IMR-90 (cell line): ENCODE data around the gene DPF3. TPM values are rescaled to one million over a fixed set of nuclear protein-coding genes. Genes with fewer than 3 reads are reported as not detected.

Source experiments
- ATAC-seq: fragments of 200-7000 bp; cut with Tn5 transposase; 2 replicates; pipeline ENCODE4 v1.9.1; 2020; ENCODE audit warnings: low read depth, mild to moderate bottlenecking, moderate library complexity
- BruUV-seq: library from RNA; stranded (reverse); fragments of 400-500 nt; replicated peaks from 2 replicates; lab custom pipeline; 2021; lab: Mats Ljungman, UMichigan
- CTCF ChIA-PET: fragments of 300-600 bp; formaldehyde crosslinking; extraction: SDS; loops from one replicate; lab custom pipeline; 2021; ENCODE audit warnings: antibody characterized with exemption; lab: Yijun Ruan, JAX
- POLR2A ChIA-PET: fragments of 300-600 bp; sonication (Branson Sonifier 250); formaldehyde crosslinking; loops from one replicate; lab custom pipeline; 2022; ENCODE audit warnings: antibody characterized with exemption; ENCODE audit not compliant: unreplicated experiment; lab: Charles Lee
- DNase-seq: peaks from one replicate; pipeline ENCODE4 v3.0.0; 2013
- H2AFZ ChIP-seq: replicated peaks from 2 replicates; pipeline ENCODE3; 2013; ENCODE audit warnings: low read length, mild to moderate bottlenecking; ENCODE audit not compliant: poor library complexity
- H2AK5ac ChIP-seq: 2 replicates; pipeline ENCODE4 v1.6.1; 2013; ENCODE audit warnings: low read depth, low read length, inconsistent platforms
- H2AK9ac ChIP-seq: replicated peaks from 2 replicates; pipeline ENCODE3; 2013; ENCODE audit warnings: mild to moderate bottlenecking, low read depth, low read length, moderate library complexity; ENCODE audit not compliant: poor library complexity
- H2BK120ac ChIP-seq: 2 replicates; pipeline ENCODE4 v1.6.1; 2013; ENCODE audit warnings: low read depth, low read length, inconsistent platforms
- H2BK15ac ChIP-seq: 3 replicates; pipeline ENCODE4 v1.6.1; 2013; ENCODE audit warnings: low read depth, low read length, inconsistent platforms
- H2BK20ac ChIP-seq: 2 replicates; pipeline ENCODE4 v1.6.1; 2013; ENCODE audit warnings: low read depth, mild to moderate bottlenecking, inconsistent platforms, low read length, moderate library complexity
- H2BK5ac ChIP-seq: 2 replicates; pipeline ENCODE4 v1.6.1; 2013; ENCODE audit warnings: mild to moderate bottlenecking, low read depth, low read length, inconsistent platforms; ENCODE audit not compliant: poor library complexity, severe bottlenecking
- H3K14ac ChIP-seq: replicated peaks from 2 replicates; pipeline ENCODE4 v1.6.1; 2013; ENCODE audit warnings: low read depth, low read length, inconsistent platforms
- H3K18ac ChIP-seq: 2 replicates; pipeline ENCODE4 v1.6.1; 2013; ENCODE audit warnings: low read depth, low read length, control low read depth
- H3K23ac ChIP-seq: 2 replicates; pipeline ENCODE4 v1.6.1; 2013; ENCODE audit warnings: low read depth, low read length, inconsistent platforms
- H3K27ac ChIP-seq: 2 replicates; pipeline ENCODE4 v1.5.1; 2013; ENCODE audit warnings: mild to moderate bottlenecking, control low read depth, low read length; ENCODE audit not compliant: insufficient read depth
- H3K27me3 ChIP-seq: 2 replicates; pipeline ENCODE4 v1.6.1; 2013; ENCODE audit warnings: low read length; ENCODE audit not compliant: control insufficient read depth, insufficient read depth
- H3K36me3 ChIP-seq: 2 replicates; pipeline ENCODE4 v1.6.1; 2013; ENCODE audit warnings: low read length, mixed read lengths; ENCODE audit not compliant: control insufficient read depth, insufficient read depth
- H3K4ac ChIP-seq: 2 replicates; pipeline ENCODE4 v1.6.1; 2013; ENCODE audit warnings: low read depth, low read length, inconsistent platforms
- H3K4me1 ChIP-seq: 2 replicates; pipeline ENCODE4 v1.6.1; 2013; ENCODE audit warnings: low read length, mixed read lengths; ENCODE audit not compliant: control insufficient read depth, insufficient read depth
- H3K4me2 ChIP-seq: 2 replicates; pipeline ENCODE4 v1.6.1; 2013; ENCODE audit warnings: low read depth, mild to moderate bottlenecking, control low read depth, low read length, moderate library complexity
- H3K4me3 ChIP-seq: 2 replicates; pipeline ENCODE4 v1.5.1; 2013; ENCODE audit warnings: low read depth, mild to moderate bottlenecking, control low read depth, low read length, moderate library complexity; ENCODE audit not compliant: insufficient read depth
- H3K56ac ChIP-seq: 2 replicates; pipeline ENCODE4 v1.6.1; 2013; ENCODE audit warnings: low read length, inconsistent platforms; ENCODE audit not compliant: insufficient read depth; ENCODE audit errors: extremely low read depth
- H3K79me1 ChIP-seq, 2 experiments: 2 replicates each; pipeline ENCODE4 v1.6.1; 2013; ENCODE audit warnings: low read length in 2 of 2, inconsistent platforms in 1 of 2, low read depth in 1 of 2
- H3K9ac ChIP-seq: 2 replicates; pipeline ENCODE4 v1.6.1; 2013; ENCODE audit warnings: low read depth, low read length, control low read depth
- H3K9me1 ChIP-seq: 2 replicates; pipeline ENCODE4 v1.6.1; 2013; ENCODE audit warnings: low read length, inconsistent platforms; ENCODE audit not compliant: insufficient read depth
- H3K9me3 ChIP-seq: 2 replicates; pipeline ENCODE4 v1.6.1; 2013; ENCODE audit warnings: low read length; ENCODE audit not compliant: control insufficient read depth, insufficient read depth
- H4K20me1 ChIP-seq: 2 replicates; pipeline ENCODE4 v1.6.1; 2013; ENCODE audit warnings: low read length, inconsistent platforms; ENCODE audit not compliant: insufficient read depth
- H4K5ac ChIP-seq: 2 replicates; pipeline ENCODE4 v1.6.1; 2013; ENCODE audit warnings: mild to moderate bottlenecking, low read depth, low read length, control low read depth
- H4K8ac ChIP-seq, 2 experiments: 2 replicates each; pipeline ENCODE4 v1.6.1; 2013; ENCODE audit warnings: low read depth in 2 of 2, low read length in 2 of 2, control low read depth in 1 of 2, inconsistent platforms in 1 of 2
- H4K91ac ChIP-seq: 2 replicates; pipeline ENCODE4 v1.6.1; 2013; ENCODE audit warnings: low read depth, low read length, inconsistent platforms; ENCODE audit not compliant: insufficient read depth
- CHD1 ChIP-seq: IDR thresholded peaks from 2 replicates; pipeline ENCODE4 v1.6.1; 2012; ENCODE audit warnings: low read depth, low read length, improper control_type of control experiment
- MAFK ChIP-seq: IDR thresholded peaks from 2 replicates; pipeline ENCODE4 v1.6.1; 2012; ENCODE audit warnings: low read depth, low read length, improper control_type of control experiment
- MAZ ChIP-seq: IDR thresholded peaks from 2 replicates; pipeline ENCODE4 v1.6.1; 2012; ENCODE audit warnings: low read depth, mild to moderate bottlenecking, low read length, improper control_type of control experiment, moderate library complexity, borderline replicate concordance
- MXI1 ChIP-seq: IDR thresholded peaks from 2 replicates; pipeline ENCODE4 v1.6.1; 2012; ENCODE audit warnings: low read depth, mild to moderate bottlenecking, low read length, moderate library complexity, borderline replicate concordance
- NFE2L2 ChIP-seq: fragments of 150-350 bp; IDR thresholded peaks from 2 replicates; pipeline ENCODE4 v1.6.1; 2016; ENCODE audit warnings: low read depth, mild to moderate bottlenecking, low read length
- POLR2A ChIP-seq: IDR thresholded peaks from 2 replicates; pipeline ENCODE4 v1.6.1; 2012; ENCODE audit warnings: mild to moderate bottlenecking, low read depth, low read length
- RAD21 ChIP-seq: IDR thresholded peaks from 2 replicates; pipeline ENCODE4 v1.6.1; 2012; ENCODE audit warnings: low read length, improper control_type of control experiment
- SMC3 ChIP-seq: fragments of 150-350 bp; IDR thresholded peaks from 2 replicates; pipeline ENCODE4 v1.6.1; 2016; ENCODE audit warnings: low read depth, mild to moderate bottlenecking, antibody characterized with exemption, low read length, moderate library complexity
- WGBS, 2 experiments: methylation state at CpG; one replicate each; pipeline versions ENCODE4 v1.1.5 to v1.1.7; 2013; ENCODE audit warnings: missing lambda C conversion rate in 2 of 2; ENCODE audit not compliant: insufficient read length in 1 of 2; ENCODE audit errors: extremely low coverage in 2 of 2; 5-methylcytosine and 5-hydroxymethylcytosine counted together
- dilution Hi-C: fragments of 300-500 bp; cut with HindIII; formaldehyde crosslinking; loops from one replicate; pipeline ENCODE4 v1.14.3; 2018; ENCODE audit warnings: low sequenced_read_pairs; ENCODE audit not compliant: unreplicated experiment
- in situ Hi-C: fragments of 300-500 bp; cut with MboI; formaldehyde crosslinking; loops from 3 replicates; pipeline ENCODE4 v1.14.3; 2019; ENCODE audit warnings: low sequenced_read_pairs, inconsistent platforms, mixed read lengths
- intact Hi-C: fragments of 100-400 bp; cut with micrococcal nuclease; formaldehyde crosslinking; loops from 2 replicates; pipeline ENCODE4 v1.10.0; 2022
- polyA plus RNA-seq, 3 experiments: library from polyadenylated mRNA; depleted of rRNA; stranded (reverse); fragments of >200 nt; gene quantifications; 2 replicates each; pipeline ENCODE4 v1.2.3, GENCODE V29; 2012; ENCODE audit warnings: low replicate concordance in 1 of 3
- total RNA-seq: library from RNA; depleted of rRNA; stranded (reverse); fragments of >200 nt; gene quantifications from 2 replicates; pipeline ENCODE4 v1.2.3, GENCODE V29; 2012
- TF ChIP-seq, protein P1 (sequence below): conservative IDR thresholded peaks from 2 replicates; pipeline ENCODE4 v1.5.1; 2012; ENCODE audit warnings: mild to moderate bottlenecking, low read depth, low read length, improper control_type of control experiment

DPF3 gene
- total and polyA plus RNA-seq, 2 of the 4 experiments (the other 2 are of a cell fraction), result 30.5 to 32.8 TPM

DNA sequence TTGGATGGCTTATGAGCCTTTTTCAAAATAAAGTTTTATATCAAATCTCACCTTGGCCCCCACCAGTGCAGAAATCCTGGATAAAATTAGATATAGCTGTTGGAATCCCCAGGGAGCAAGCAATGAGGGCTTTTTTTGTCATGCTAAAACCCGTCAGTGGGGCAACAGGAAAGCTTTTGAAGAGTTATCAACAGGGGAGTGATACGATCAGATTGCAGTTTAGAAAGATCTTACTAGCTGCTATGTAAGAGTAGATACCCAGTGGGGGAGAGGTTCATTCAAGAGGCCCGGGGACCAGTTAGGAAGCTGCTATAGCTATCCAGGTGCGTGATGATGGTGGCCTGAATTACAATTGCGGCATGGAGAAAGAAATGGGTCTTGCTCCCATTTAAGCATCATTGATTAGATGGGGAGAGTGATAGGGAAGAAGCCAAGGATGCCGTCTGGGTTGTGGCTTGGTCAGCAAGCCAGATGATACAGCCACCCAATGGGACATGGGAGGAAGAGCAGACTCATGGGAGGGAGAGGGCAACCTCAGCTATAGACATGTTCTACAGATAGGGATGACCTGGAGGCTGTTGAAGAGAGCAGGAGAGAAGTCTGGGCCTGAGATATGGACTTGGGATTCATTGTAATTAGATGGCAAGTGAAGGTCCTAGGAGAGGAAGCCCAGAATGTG lies 272.4 kb downstream of the DPF3 start:
- Histone ChIP-seq H3K18ac (no peak overlapping the region), H3K36me3 (no peaks in the 10 kb centered on the region), H3K4ac (no peak overlapping the region), H4K5ac (no peak overlapping the region), H3K23ac (no peak overlapping the region), H2BK5ac (no peak overlapping the region), H4K20me1 (no peaks in the 10 kb centered on the region), H2AK9ac (no peak overlapping the region), H2BK15ac (no peak overlapping the region), H3K4me1 (peaks cover 11% of the 10 kb centered on the region), H4K91ac (no peak overlapping the region), H3K9ac (no peak overlapping the region), H2AK5ac (no peak overlapping the region), H3K9me1 (peaks cover 5% of the 10 kb centered on the region), H3K14ac (no peak overlapping the region), H4K8ac (no peak overlapping the region), H3K56ac (no peak overlapping the region), H2BK120ac (no peak overlapping the region), H3K27ac (no peak overlapping the region), H2BK20ac (no peak overlapping the region), H3K79me1 (no peaks in the 10 kb centered on the region), H3K4me2 (no peak overlapping the region), H2AFZ (no peak overlapping the region), H3K9me3 (no peaks in the 10 kb centered on the region), H3K27me3 (no peaks in the 10 kb centered on the region), H3K4me3 (no peak overlapping the region)
- no peak for DNase-seq
- in situ Hi-C loops, result no loop called here
- BruUV-seq, result no TSS peak
- TF ChIP-seq RAD21 (no peak), MAFK (no peak), NFE2L2 (no peak), MXI1 (no peak), POLR2A (no peak), SMC3 (no peak), MAZ (no peak), CHD1 (no peak)
- TF ChIP-seq, protein P1, sequence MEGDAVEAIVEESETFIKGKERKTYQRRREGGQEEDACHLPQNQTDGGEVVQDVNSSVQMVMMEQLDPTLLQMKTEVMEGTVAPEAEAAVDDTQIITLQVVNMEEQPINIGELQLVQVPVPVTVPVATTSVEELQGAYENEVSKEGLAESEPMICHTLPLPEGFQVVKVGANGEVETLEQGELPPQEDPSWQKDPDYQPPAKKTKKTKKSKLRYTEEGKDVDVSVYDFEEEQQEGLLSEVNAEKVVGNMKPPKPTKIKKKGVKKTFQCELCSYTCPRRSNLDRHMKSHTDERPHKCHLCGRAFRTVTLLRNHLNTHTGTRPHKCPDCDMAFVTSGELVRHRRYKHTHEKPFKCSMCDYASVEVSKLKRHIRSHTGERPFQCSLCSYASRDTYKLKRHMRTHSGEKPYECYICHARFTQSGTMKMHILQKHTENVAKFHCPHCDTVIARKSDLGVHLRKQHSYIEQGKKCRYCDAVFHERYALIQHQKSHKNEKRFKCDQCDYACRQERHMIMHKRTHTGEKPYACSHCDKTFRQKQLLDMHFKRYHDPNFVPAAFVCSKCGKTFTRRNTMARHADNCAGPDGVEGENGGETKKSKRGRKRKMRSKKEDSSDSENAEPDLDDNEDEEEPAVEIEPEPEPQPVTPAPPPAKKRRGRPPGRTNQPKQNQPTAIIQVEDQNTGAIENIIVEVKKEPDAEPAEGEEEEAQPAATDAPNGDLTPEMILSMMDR, result no peak
- dilution Hi-C loops, result no loop called here
- ChIA-PET POLR2A (interaction anchor here (0.6 kb wide), 1 partner anchor 298 kb away, joined by 3 read pairs; no protein-coding TSS in a partner anchor), CTCF (no interaction called here)
- no peak for ATAC-seq
- intact Hi-C loops, result no loop called here
- WGBS, 2 experiments, result 89% methylated on average over 6 of the region's 6 CpGs; no CpG with 5 or more reads in 1 of the 2 experiments
